NOMO-1 treated with DMSO at 0.1 percent for 48 hours (cell line): ENCODE data around the gene SERPINI2.

ENCODE experiments used
- DNase-seq: peaks from one replicate; lab custom pipeline; 2025; ENCODE audit not compliant: unreplicated experiment; lab: John Stamatoyannopoulos, UW

SERPINI2 gene

GRCh38 chr3:167473863-167474262 lies at the start of gene SERPINI2:
TSS of gene SERPINI2 (minus strand) at chr3:167474042. CDS start at chr3:167471834, 2,208 bp downstream.
- DNase-seq: no peak

- DNase-seq: peak; percentile 96
Measured at GRCh38 chr3:167521006-167521355, 47.1 kb upstream of the SERPINI2 start.

- peak; percentile 94 for DNase-seq
Measured at GRCh38 chr3:167520266-167521005, 46.6 kb upstream of the SERPINI2 start.

GRCh38 chr3:167507954-167508353 lies 34.1 kb upstream of the SERPINI2 start:
- DNase-seq: peak; percentile 32

- peak; percentile 79 for DNase-seq
Measured at GRCh38 chr3:167502401-167502800, 28.6 kb upstream of the SERPINI2 start.

GRCh38 chr3:167501941-167502340 lies 28.1 kb upstream of the SERPINI2 start:
- no peak for DNase-seq

GRCh38 chr3:167497903-167498302 lies 24.1 kb upstream of the SERPINI2 start:
- DNase-seq: no peak

- DNase-seq: peak; percentile 2
Measured at GRCh38 chr3:167493244-167493643, 19.4 kb upstream of the SERPINI2 start.

GRCh38 chr3:167491621-167492020 lies 17.8 kb upstream of the SERPINI2 start:
- DNase-seq: no peak

- DNase-seq: no peak
Measured at GRCh38 chr3:167489571-167489970, 15.7 kb upstream of the SERPINI2 start.

GRCh38 chr3:167487556-167487955 lies 13.7 kb upstream of the SERPINI2 start:
- no peak for DNase-seq

- peak; percentile 39 for DNase-seq
Measured at GRCh38 chr3:167484551-167484950, 10.7 kb upstream of the SERPINI2 start.

- DNase-seq: no peak
Measured at GRCh38 chr3:167483708-167484475, 10.1 kb upstream of the SERPINI2 start.

- DNase-seq: peak; percentile 71
Measured at GRCh38 chr3:167481164-167481563, 7.3 kb upstream of the SERPINI2 start.

- DNase-seq: no peak
Measured at GRCh38 chr3:167480748-167481147, 6.9 kb upstream of the SERPINI2 start.

- DNase-seq: no peak
Measured at GRCh38 chr3:167469381-167469780, 4.5 kb downstream of the SERPINI2 start.

GRCh38 chr3:167467848-167468611 lies 5.8 kb downstream of the SERPINI2 start:
- DNase-seq: no peak

- DNase-seq: no peak
Measured at GRCh38 chr3:167466966-167467365, 6.9 kb downstream of the SERPINI2 start.

GRCh38 chr3:167456157-167456799 lies 17.6 kb downstream of the SERPINI2 start:
- no peak for DNase-seq

- no peak for DNase-seq
Measured at GRCh38 chr3:167453815-167454214, 20.0 kb downstream of the SERPINI2 start.

- no peak for DNase-seq
Measured at GRCh38 chr3:167451282-167451681, 22.6 kb downstream of the SERPINI2 start.
